PC-3 (cell line): ENCODE results near the gene EWSR1.

ENCODE experiments used
- EZH2phosphoT487 ChIP-seq: fragments of 300-600 bp; sonication (generic); IDR thresholded peaks from 2 replicates; pipeline ENCODE4 v1.6.1; 2018; ENCODE audit warnings: mild to moderate bottlenecking, antibody characterized with exemption, low read length, borderline replicate concordance
- TF ChIP-seq, protein P1 (sequence below): fragments of 300-600 bp; sonication (generic); conservative IDR thresholded peaks from 2 replicates; pipeline ENCODE4 v1.5.1; 2017; ENCODE audit warnings: antibody characterized with exemption, low read depth, mild to moderate bottlenecking, low read length

- TF ChIP-seq, protein P1, sequence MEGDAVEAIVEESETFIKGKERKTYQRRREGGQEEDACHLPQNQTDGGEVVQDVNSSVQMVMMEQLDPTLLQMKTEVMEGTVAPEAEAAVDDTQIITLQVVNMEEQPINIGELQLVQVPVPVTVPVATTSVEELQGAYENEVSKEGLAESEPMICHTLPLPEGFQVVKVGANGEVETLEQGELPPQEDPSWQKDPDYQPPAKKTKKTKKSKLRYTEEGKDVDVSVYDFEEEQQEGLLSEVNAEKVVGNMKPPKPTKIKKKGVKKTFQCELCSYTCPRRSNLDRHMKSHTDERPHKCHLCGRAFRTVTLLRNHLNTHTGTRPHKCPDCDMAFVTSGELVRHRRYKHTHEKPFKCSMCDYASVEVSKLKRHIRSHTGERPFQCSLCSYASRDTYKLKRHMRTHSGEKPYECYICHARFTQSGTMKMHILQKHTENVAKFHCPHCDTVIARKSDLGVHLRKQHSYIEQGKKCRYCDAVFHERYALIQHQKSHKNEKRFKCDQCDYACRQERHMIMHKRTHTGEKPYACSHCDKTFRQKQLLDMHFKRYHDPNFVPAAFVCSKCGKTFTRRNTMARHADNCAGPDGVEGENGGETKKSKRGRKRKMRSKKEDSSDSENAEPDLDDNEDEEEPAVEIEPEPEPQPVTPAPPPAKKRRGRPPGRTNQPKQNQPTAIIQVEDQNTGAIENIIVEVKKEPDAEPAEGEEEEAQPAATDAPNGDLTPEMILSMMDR, result no peak
- TF ChIP-seq EZH2phosphoT487, result no peak
Observed at GRCh38 chr22:29269230-29269604, 1.1 kb downstream of the EWSR1 start.
